SK-N-MC (cell line): Measurements from ENCODE around the gene ARHGAP28.

Experiments
- DNase-seq: peaks from one replicate; pipeline ENCODE4 v3.0.0-alpha.2; 2011; ENCODE audit warnings: low read depth, low spot score
- H3K27ac ChIP-seq: fragments of 200-600 bp; sonication (generic); 2 replicates; pipeline ENCODE4 v1.5.1; 2016; ENCODE audit warnings: mixed run types
- H3K36me3 ChIP-seq: fragments of 200-600 bp; sonication (generic); 2 replicates; pipeline ENCODE4 v1.6.1; 2017; ENCODE audit warnings: antibody characterized with exemption, low read length, mixed read lengths; ENCODE audit not compliant: insufficient read depth
- H3K4me3 ChIP-seq: fragments of 200-600 bp; sonication (generic); 2 replicates; pipeline ENCODE4 v1.5.1; 2016
- H3K9ac ChIP-seq: fragments of 200-600 bp; sonication (generic); 2 replicates; pipeline ENCODE4 v1.8.0; 2017; ENCODE audit warnings: mixed run types, mixed read lengths; ENCODE audit not compliant: insufficient read length
- H3K9me3 ChIP-seq: fragments of 200-600 bp; sonication (generic); 2 replicates; pipeline ENCODE4 v1.6.1; 2017; ENCODE audit warnings: low read depth, mild to moderate bottlenecking, antibody characterized with exemption, low read length, moderate library complexity, mixed read lengths
- EZH2 ChIP-seq: fragments of 200-600 bp; sonication (generic); IDR thresholded peaks from one replicate; pipeline ENCODE4 v1.6.1; 2017; ENCODE audit warnings: antibody characterized with exemption
- FOXP2 ChIP-seq: optimal IDR thresholded peaks from 2 replicates; pipeline ENCODE3; 2011; ENCODE audit warnings: mild to moderate bottlenecking, moderate library complexity; ENCODE audit not compliant: insufficient read depth; ENCODE audit errors: extremely low read length, control extremely low read depth
- POLR2AphosphoS5 ChIP-seq: IDR thresholded peaks from 2 replicates; pipeline ENCODE4 v1.6.1; 2012; ENCODE audit warnings: mild to moderate bottlenecking, low read depth, low read length, borderline replicate concordance

The ARHGAP28 gene

GRCh38 chr18:6940451-6940850 is 210.9 kb downstream of the ARHGAP28 start:
- no peak overlapping the region for H3K27ac ChIP-seq
- no peak for DNase-seq
- TF ChIP-seq EZH2 = no peak
- no peak for TF ChIP-seq POLR2AphosphoS5
- TF ChIP-seq FOXP2 = no peak
- no peaks in the 10 kb centered on the region for H3K9me3 ChIP-seq
- no peaks in the 10 kb centered on the region for H3K36me3 ChIP-seq
- H3K9ac ChIP-seq = no peak overlapping the region
- H3K4me3 ChIP-seq = no peak overlapping the region

DNA sequence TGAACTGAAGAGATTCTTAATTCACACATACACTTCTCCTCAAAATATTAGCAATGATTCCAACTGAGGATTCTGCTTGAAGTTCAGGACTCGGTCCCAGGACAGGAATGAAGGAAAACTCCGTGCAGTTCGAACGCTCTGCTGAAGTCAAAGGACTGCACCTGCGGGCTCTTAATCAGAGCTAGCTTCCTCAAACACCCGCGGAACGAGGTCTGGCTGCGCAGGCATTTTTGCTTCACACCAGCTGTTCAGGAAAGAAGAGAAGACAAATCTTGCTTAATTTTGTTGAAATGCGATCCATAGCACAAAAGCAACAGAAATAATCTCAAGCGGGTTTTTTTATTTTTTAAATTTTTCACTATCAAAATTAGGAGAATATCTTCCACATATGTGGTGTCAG is 212.5 kb downstream of the ARHGAP28 start:
- no peak for DNase-seq
- no peak overlapping the region for H3K9ac ChIP-seq
- no peaks in the 10 kb centered on the region for H3K36me3 ChIP-seq
- no peak overlapping the region for H3K27ac ChIP-seq
- no peak overlapping the region for H3K4me3 ChIP-seq
- H3K9me3 ChIP-seq = no peaks in the 10 kb centered on the region
- TF ChIP-seq FOXP2 = no peak
- TF ChIP-seq EZH2 = no peak
- TF ChIP-seq POLR2AphosphoS5 = no peak

DNA sequence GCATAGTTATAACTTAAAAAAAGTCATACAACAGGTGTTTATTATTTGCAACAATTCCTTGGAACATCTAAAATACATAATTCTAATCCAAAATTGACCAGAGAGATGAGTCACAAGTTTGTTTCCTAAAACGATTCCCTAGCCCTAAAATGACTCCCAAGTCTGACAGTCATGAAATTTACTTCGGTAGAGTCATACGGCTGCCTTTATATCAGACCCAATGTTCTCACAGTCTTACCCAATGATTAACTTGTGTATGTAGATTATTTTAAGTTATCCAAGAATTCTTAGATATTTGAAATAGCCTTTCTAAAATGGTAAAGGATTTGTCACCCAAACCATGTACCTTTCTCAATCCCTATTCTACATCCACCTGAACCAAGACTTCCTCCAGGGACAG is 213.2 kb downstream of the ARHGAP28 start:
- no peaks in the 10 kb centered on the region for H3K36me3 ChIP-seq
- TF ChIP-seq POLR2AphosphoS5 = no peak
- TF ChIP-seq FOXP2 = no peak
- TF ChIP-seq EZH2 = no peak
- no peak overlapping the region for H3K9ac ChIP-seq
- H3K27ac ChIP-seq = no peak overlapping the region
- no peak overlapping the region for H3K4me3 ChIP-seq
- no peaks in the 10 kb centered on the region for H3K9me3 ChIP-seq
- DNase-seq = no peak

GRCh38 chr18:6943143-6943542 is 213.6 kb downstream of the ARHGAP28 start:
- TF ChIP-seq EZH2 = no peak
- TF ChIP-seq FOXP2 = no peak
- no peak for TF ChIP-seq POLR2AphosphoS5
- no peaks in the 10 kb centered on the region for H3K36me3 ChIP-seq
- no peak overlapping the region for H3K4me3 ChIP-seq
- H3K9ac ChIP-seq = no peak overlapping the region
- DNase-seq = no peak
- no peak overlapping the region for H3K27ac ChIP-seq
- H3K9me3 ChIP-seq = no peaks in the 10 kb centered on the region

DNA sequence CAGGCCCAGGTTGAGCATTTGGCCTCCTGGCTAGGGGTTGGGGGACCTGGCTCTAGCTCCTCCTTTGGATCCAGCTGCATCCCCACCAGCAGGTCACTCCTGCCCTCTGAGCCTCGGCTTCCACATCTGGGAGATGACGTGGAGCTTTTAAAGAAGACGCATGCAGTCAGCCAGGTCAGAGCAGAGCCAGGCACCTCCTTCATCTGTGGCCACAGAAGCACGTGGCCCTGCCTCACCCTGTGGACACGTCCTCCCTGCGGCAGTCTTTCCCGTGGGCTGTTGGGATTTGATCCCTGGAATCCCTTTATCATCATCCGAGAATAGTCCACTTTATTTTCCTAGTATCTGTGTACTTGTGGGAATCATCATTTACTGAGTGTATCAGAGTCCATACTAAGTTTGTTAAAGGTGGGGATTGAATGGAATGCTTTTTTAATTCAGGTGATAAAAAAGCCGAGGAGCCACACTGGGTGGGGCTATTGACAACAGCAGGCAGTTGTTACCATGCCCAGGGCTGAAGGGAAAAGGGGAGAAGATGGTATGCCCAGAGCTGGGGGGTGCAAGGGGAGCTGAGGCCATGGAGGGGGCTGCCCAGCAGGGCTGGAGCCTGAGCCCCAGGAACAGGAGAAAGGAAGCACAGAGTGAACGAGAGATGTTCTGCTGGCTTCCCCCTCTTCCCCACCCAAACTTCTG is 218.0 kb downstream of the ARHGAP28 start:
- no peak for TF ChIP-seq FOXP2
- no peak for TF ChIP-seq POLR2AphosphoS5
- no peak for TF ChIP-seq EZH2
- Histone ChIP-seq H3K36me3 (no peaks in the 10 kb centered on the region), H3K9ac (no peak overlapping the region), H3K27ac (no peak overlapping the region), H3K9me3 (no peaks in the 10 kb centered on the region), H3K4me3 (no peak overlapping the region)
- DNase-seq = no peak

GRCh38 chr18:6948281-6949055 is 219.0 kb downstream of the ARHGAP28 start:
- no peak overlapping the region for H3K9ac ChIP-seq
- H3K36me3 ChIP-seq = no peaks in the 10 kb centered on the region
- no peaks in the 10 kb centered on the region for H3K9me3 ChIP-seq
- TF ChIP-seq EZH2 (no peak), FOXP2 (no peak), POLR2AphosphoS5 (no peak)
- no peak overlapping the region for H3K27ac ChIP-seq
- DNase-seq = no peak
- H3K4me3 ChIP-seq = no peak overlapping the region

- Histone ChIP-seq H3K36me3 (no peaks in the 10 kb centered on the region), H3K27ac (no peak overlapping the region)
- DNase-seq = no peak
Measured at GRCh38 chr18:6949800-6950586, 220.5 kb downstream of the ARHGAP28 start.

DNA sequence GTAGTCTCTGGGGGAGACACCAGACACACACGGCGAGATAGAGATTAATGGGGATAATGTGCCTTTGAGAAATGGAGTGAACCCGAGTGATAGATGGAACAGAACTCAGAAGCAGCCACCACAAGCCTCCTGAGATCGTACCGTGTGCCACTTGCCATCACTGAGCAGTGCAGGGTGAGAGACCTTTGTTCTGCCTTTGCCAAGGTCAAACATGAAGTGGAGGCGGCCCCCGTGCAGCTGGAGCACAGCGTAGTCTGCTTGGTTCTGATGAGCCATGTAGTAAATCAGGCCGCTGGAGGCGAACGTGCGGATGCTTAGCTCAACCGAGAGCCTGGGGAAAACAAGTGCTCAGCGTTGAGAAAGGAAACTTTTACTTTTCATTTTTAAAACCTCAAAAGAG is 221.1 kb downstream of the ARHGAP28 start:
- Histone ChIP-seq H3K4me3 (no peak overlapping the region), H3K27ac (no peak overlapping the region), H3K9ac (no peak overlapping the region), H3K9me3 (no peaks in the 10 kb centered on the region), H3K36me3 (no peaks in the 10 kb centered on the region)
- TF ChIP-seq FOXP2 (no peak), EZH2 (no peak), POLR2AphosphoS5 (no peak)
- no peak for DNase-seq

More at GRCh38 chr18:6949800-6950586, 220.5 kb downstream of the ARHGAP28 start:
- no peak overlapping the region for H3K9ac ChIP-seq
- H3K4me3 ChIP-seq = no peak overlapping the region
- no peaks in the 10 kb centered on the region for H3K9me3 ChIP-seq
- TF ChIP-seq POLR2AphosphoS5 = no peak
- TF ChIP-seq FOXP2 = no peak
- no peak for TF ChIP-seq EZH2
